Common myeloid progenitor, CD34-positive (primary cell): Measurements from ENCODE around the gene ATXN2L.

Experiments
- CTCF ChIA-PET: fragments of 350-600 bp; sonication (Branson Sonifier 250); formaldehyde crosslinking; loops from one replicate; lab custom pipeline; 2021; ENCODE audit warnings: antibody characterized with exemption; lab: Charles Lee
- POLR2A ChIA-PET: fragments of 350-600 bp; sonication (Branson Sonifier 250); formaldehyde crosslinking; loops from one replicate; lab custom pipeline; 2021; ENCODE audit warnings: antibody characterized with exemption; lab: Charles Lee
- DNase-seq, 3 donors: peaks; one replicate each; pipeline versions ENCODE4 v3.0.0 to v3.0.0-alpha.2; 2013
- H3K27ac ChIP-seq, 2 experiments: 1 replicate in 1 of 2; 2 replicates in 1 of 2; pipeline ENCODE4 v1.7.0; 2013; ENCODE audit warnings: inconsistent platforms in 2 of 2, low read length in 2 of 2, mild to moderate bottlenecking in 2 of 2, low read depth in 1 of 2, moderate library complexity in 1 of 2; ENCODE audit not compliant: severe bottlenecking in 2 of 2, insufficient read depth in 1 of 2, poor library complexity in 1 of 2
- H3K27me3 ChIP-seq, 5 experiments: replicated peaks in 2 of 5; 1 replicate in 3 of 5; 2 replicates in 2 of 5; pipeline versions ENCODE4 v1.6.1 to v1.7.0; 2013; ENCODE audit warnings: low read length in 4 of 5, mild to moderate bottlenecking in 2 of 5, moderate library complexity in 2 of 5, inconsistent platforms in 1 of 5; ENCODE audit not compliant: insufficient read depth in 5 of 5, control insufficient read depth in 4 of 5
- H3K36me3 ChIP-seq, 4 experiments: 1 replicate in 2 of 4; 2 replicates in 2 of 4; pipeline versions ENCODE4 v1.6.1 to v1.7.0; 2013; ENCODE audit warnings: low read length in 3 of 4, control low read depth in 1 of 4, mild to moderate bottlenecking in 1 of 4; ENCODE audit not compliant: control insufficient read depth in 4 of 4, insufficient read depth in 4 of 4
- H3K4me1 ChIP-seq, 4 experiments: 1 replicate in 3 of 4; 2 replicates in 1 of 4; pipeline versions ENCODE4 v1.6.1 to v1.7.1; 2013; ENCODE audit warnings: low read length in 3 of 4, mild to moderate bottlenecking in 3 of 4, control low read depth in 1 of 4, inconsistent platforms in 1 of 4, moderate library complexity in 1 of 4; ENCODE audit not compliant: control insufficient read depth in 4 of 4, insufficient read depth in 4 of 4; ENCODE audit errors: control extremely low read depth in 1 of 4
- H3K4me3 ChIP-seq, 7 experiments: 1 replicate in 4 of 7; 2 replicates in 3 of 7; pipeline versions ENCODE4 v1.5.1 to v1.7.0; 2013; ENCODE audit warnings: mild to moderate bottlenecking in 7 of 7, low read length in 6 of 7, moderate library complexity in 6 of 7, inconsistent platforms in 2 of 7, low read depth in 2 of 7, control low read depth in 1 of 7; ENCODE audit not compliant: insufficient read depth in 4 of 7, control insufficient read depth in 1 of 7; ENCODE audit errors: extremely low read depth in 1 of 7
- H3K9me3 ChIP-seq, 5 experiments: 1 replicate in 4 of 5; 2 replicates in 1 of 5; pipeline versions ENCODE4 v1.6.1 to v1.7.1; 2013; ENCODE audit warnings: low read length in 4 of 5, mild to moderate bottlenecking in 2 of 5, inconsistent platforms in 1 of 5, low read depth in 1 of 5, moderate library complexity in 1 of 5; ENCODE audit not compliant: control insufficient read depth in 4 of 5, insufficient read depth in 2 of 5; ENCODE audit errors: control extremely low read depth in 1 of 5
- WGBS: methylation state at CpG from one replicate; pipeline ENCODE4 v1.1.5; 2013; ENCODE audit not compliant: insufficient coverage; 5-methylcytosine and 5-hydroxymethylcytosine counted together

The ATXN2L gene

GRCh38 chr16:28883221-28883996 is 60.6 kb downstream of the ATXN2L start:
- Histone ChIP-seq H3K27ac (no peak overlapping the region), H3K36me3 (no peaks in the 10 kb centered on the region), H3K9me3 (no peaks in the 10 kb centered on the region), H3K4me3 (no peak overlapping the region), H3K4me1 (peaks cover 2 to 19% (median 18%) of the 10 kb centered on the region in 4 experiments), H3K27me3 (peaks cover 0 to 8% (median 0%) of the 10 kb centered on the region in 5 experiments)
- no peak for DNase-seq
- WGBS = 90% methylated on average over 22 of the region's 25 CpGs
- ChIA-PET CTCF (interaction anchor here (1.9 kb wide), 1 partner anchor 8 kb away, joined by 7 read pairs; no protein-coding TSS in a partner anchor), POLR2A (no interaction called here)

GRCh38 chr16:28884045-28884444 is 61.2 kb downstream of the ATXN2L start:
- Histone ChIP-seq H3K4me1 (peaks cover 2 to 16% (median 14%) of the 10 kb centered on the region in 4 experiments), H3K9me3 (no peaks in the 10 kb centered on the region), H3K36me3 (no peaks in the 10 kb centered on the region), H3K27me3 (peaks cover 0 to 8% (median 0%) of the 10 kb centered on the region in 5 experiments), H3K27ac (no peak overlapping the region), H3K4me3 (no peak overlapping the region)
- CTCF ChIA-PET = interaction anchor here (1.9 kb wide), 1 partner anchor 9 kb away, joined by 7 read pairs; no protein-coding TSS in a partner anchor
- WGBS = 100% methylated on average over 6 of the region's 6 CpGs
- POLR2A ChIA-PET = no interaction called here
- no peak for DNase-seq
